Gastroesophageal sphincter (tissue), 3 donors: Measurements from ENCODE around the gene REPS2.

Experiments used
- POLR2A ChIP-seq, 2 donors: fragments of 450-650 bp; IDR thresholded peaks; one replicate each; pipeline ENCODE4 v1.6.1; 2017; ENCODE audit warnings: antibody characterized with exemption in 2 of 2, mild to moderate bottlenecking in 2 of 2, moderate library complexity in 1 of 2
- TF ChIP-seq, protein P1 (sequence below), 4 experiments: fragments of 200-600 bp in 2 of 4; fragments of 450-650 bp in 2 of 4; sonication (generic) in 1 of 4; IDR thresholded peaks; one replicate each; pipeline ENCODE4 v1.5.1; 2017 to 2019; ENCODE audit warnings: antibody characterized with exemption in 4 of 4, mild to moderate bottlenecking in 2 of 4, moderate library complexity in 2 of 4

DNA sequence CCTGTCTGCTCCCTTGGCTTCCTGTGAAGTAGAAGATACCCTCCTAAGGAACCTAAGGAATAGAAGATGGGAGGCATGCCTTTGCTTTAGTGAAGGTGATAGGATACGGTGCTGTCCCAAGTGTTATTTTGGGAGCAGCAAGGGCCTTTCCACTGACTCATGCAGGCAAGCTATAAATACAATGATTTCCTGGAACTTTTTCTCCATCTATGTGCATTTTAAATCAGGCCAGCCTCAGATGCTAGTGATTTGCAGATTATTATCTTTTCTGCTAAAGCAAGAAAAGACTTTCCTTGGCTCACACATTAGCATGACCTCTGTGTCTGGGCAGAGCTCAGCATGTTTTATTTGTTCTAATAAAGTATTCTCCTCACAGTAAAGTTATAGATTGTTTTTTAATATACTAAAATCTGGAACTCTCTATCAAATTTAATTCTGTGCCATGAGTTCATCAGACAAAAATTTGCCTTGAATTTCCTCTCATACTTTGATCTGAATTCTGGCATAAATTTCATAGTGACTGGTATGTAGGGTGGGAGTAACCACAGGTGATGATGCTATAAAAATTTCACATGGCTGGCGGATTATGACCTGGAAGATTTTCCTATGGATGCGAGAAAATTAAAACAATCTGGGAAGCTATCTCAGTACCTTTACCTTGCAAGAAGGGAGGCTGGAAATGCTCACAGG, 131.7 kb downstream of the REPS2 start:
- TF ChIP-seq, protein P1, sequence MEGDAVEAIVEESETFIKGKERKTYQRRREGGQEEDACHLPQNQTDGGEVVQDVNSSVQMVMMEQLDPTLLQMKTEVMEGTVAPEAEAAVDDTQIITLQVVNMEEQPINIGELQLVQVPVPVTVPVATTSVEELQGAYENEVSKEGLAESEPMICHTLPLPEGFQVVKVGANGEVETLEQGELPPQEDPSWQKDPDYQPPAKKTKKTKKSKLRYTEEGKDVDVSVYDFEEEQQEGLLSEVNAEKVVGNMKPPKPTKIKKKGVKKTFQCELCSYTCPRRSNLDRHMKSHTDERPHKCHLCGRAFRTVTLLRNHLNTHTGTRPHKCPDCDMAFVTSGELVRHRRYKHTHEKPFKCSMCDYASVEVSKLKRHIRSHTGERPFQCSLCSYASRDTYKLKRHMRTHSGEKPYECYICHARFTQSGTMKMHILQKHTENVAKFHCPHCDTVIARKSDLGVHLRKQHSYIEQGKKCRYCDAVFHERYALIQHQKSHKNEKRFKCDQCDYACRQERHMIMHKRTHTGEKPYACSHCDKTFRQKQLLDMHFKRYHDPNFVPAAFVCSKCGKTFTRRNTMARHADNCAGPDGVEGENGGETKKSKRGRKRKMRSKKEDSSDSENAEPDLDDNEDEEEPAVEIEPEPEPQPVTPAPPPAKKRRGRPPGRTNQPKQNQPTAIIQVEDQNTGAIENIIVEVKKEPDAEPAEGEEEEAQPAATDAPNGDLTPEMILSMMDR (IDR thresholded peaks at IDR 0.05), result no peak
- no peak for TF ChIP-seq POLR2A (IDR thresholded peaks at IDR 0.05)
